Sigmoid colon (tissue), 3 donors: ENCODE measurements around the gene COL25A1.

Experiments
- POLR2A ChIP-seq, 2 donors: fragments of 450-650 bp; IDR thresholded peaks; one replicate each; pipeline ENCODE4 v1.6.1; 2016; ENCODE audit warnings: antibody characterized with exemption in 2 of 2, mild to moderate bottlenecking in 2 of 2, moderate library complexity in 2 of 2
- TF ChIP-seq, protein P1 (sequence below), 4 experiments: fragments of 450-650 bp in 3 of 4; fragments of 200-600 bp in 1 of 4; IDR thresholded peaks; one replicate each; pipeline ENCODE4 v1.5.1; 2016 to 2019; ENCODE audit warnings: antibody characterized with exemption in 4 of 4, mild to moderate bottlenecking in 3 of 4, moderate library complexity in 2 of 4

DNA sequence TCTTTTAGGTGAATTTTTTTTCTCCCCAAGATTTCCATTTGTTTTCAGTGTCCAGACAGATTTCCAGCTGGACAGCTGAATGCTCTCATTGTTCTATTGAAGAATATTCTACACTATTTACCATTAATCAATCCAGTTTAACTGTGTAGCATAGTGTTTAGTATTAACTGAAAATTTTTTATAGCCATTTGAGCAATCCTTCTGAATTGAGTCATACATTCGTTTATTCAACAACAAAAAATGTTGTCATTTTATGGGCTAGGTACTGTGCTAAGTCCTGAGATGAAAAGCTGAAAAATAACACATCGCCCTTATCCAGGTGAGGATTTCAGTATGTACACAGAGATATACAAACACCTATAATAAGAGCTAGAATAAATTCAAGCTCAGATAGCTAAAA is 223.3 kb downstream of the COL25A1 start:
- TF ChIP-seq, protein P1, sequence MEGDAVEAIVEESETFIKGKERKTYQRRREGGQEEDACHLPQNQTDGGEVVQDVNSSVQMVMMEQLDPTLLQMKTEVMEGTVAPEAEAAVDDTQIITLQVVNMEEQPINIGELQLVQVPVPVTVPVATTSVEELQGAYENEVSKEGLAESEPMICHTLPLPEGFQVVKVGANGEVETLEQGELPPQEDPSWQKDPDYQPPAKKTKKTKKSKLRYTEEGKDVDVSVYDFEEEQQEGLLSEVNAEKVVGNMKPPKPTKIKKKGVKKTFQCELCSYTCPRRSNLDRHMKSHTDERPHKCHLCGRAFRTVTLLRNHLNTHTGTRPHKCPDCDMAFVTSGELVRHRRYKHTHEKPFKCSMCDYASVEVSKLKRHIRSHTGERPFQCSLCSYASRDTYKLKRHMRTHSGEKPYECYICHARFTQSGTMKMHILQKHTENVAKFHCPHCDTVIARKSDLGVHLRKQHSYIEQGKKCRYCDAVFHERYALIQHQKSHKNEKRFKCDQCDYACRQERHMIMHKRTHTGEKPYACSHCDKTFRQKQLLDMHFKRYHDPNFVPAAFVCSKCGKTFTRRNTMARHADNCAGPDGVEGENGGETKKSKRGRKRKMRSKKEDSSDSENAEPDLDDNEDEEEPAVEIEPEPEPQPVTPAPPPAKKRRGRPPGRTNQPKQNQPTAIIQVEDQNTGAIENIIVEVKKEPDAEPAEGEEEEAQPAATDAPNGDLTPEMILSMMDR (IDR thresholded peaks at IDR 0.05): no peak
- no peak for TF ChIP-seq POLR2A (IDR thresholded peaks at IDR 0.05)
